Stimulated activated CD4-positive, alpha-beta T cell treated with anti-CD3 and anti-CD28 coated beads, Interleukin-4, amount 100 ng/mL, for 48 hours (primary cell): Measurements from ENCODE around the gene COIL.

Experiments used
- DNase-seq, 2 donors: peaks; one replicate each; pipeline ENCODE4 v3.0.0-alpha.2; 2020; ENCODE audit warnings: low read depth in 2 of 2

The COIL gene

GRCh38 chr17:56909742-56910508 is 50.9 kb downstream of the COIL start:
- no peak for DNase-seq

GRCh38 chr17:56908001-56908542 is 52.8 kb downstream of the COIL start:
- DNase-seq = no peak

DNA sequence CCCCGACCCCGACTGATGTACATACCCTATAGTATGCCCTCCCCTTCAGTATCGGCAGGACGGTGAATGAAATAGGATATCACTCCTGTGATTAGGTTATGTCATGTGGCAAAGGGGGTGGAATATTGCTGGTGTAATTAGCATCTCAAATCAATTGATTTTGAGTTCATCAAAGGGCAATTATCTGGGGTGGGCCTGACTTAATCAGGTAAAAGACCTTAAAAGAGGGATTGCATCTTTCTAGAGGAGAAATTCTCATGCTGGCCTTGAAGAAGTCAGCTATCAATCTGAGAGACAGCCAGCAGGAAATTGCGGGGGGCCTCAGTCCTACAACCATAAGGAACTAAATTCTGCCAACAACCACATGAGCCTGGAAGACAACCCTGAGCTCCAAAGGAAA is 57.3 kb downstream of the COIL start:
- DNase-seq = no peak

- no peak for DNase-seq
Measured at GRCh38 chr17:56902348-56902747, 58.5 kb downstream of the COIL start.

GRCh38 chr17:56899403-56899802 is 61.4 kb downstream of the COIL start:
- no peak for DNase-seq

DNA sequence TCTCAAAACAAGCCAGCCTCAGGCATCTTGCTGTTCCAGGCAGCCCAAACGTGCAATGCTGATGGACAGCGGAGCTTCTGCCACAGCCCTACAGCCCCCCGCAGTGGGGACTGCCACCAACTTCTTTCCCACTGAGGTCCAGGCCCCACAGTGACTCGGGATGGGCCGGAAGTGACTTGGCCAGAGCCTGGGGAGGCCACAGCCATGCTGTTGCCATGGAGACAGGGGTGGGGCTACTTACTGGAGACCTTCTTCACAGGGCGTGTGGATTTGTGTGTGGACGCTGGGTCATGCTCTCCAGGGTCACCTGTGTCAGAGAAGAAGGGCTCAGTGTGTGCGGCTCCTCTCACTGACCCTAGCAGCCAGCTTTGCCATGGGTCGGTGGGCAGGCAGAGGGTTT is 62.0 kb downstream of the COIL start:
- no peak for DNase-seq

DNA sequence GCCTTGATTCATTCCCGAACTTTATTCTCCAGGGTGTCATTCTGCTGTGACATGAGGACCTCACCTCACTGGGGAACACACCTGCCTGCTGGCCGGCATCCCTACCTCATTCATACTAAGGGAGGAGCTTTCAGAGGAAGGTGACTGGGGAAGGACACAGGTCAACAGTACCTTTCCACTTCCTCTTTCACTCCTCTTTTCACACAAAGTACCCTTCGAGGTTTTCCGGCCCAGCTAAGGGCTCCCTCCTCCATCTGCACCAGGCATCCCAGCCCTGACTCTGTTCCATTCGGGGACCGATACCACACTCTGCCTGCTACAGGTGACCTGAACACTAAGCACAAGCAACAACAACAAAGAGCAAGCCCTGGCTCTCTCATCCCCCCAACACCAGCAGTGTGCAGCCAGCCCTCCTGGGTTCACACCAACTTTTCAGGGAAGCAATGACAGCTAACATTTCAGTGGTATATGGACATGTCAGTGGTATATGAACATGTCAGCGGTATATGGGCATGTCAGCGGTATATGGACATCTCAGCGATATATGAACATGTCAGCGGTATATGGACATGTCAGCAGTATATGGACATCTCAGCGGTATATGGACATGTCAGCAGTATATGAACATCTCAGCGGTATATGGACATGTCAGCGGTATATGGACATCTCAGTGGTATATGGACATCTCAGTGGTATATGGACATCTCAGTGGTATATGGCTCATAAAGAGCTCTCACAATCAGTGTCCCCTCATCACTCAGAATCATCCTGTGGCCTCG is 63.0 kb downstream of the COIL start:
- no peak for DNase-seq

GRCh38 chr17:56896968-56897359 is 63.9 kb downstream of the COIL start:
- DNase-seq = no peak

GRCh38 chr17:56896217-56896967 is 64.5 kb downstream of the COIL start:
- no peak for DNase-seq

- no peak for DNase-seq
Measured at GRCh38 chr17:56894859-56895455, 65.9 kb downstream of the COIL start.

DNA sequence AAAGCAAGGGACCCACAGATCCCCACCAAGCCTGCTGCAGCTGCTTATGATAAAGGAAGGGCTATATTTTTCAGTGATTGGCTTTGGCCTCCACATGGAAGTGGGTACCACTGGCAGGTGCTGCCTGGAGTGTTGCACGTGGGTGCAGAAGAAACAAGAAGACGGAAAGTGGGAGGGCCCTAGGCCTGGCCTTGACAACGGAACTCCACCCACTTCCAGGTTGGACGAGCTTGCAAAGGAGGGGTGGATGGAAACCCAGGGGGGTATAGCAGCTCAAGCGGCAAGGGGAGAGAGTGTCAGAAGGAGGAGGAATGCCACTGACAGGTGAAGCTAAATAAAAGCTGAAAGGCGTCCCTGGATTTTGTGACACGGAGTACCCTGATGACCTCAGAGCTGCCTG is 67.3 kb downstream of the COIL start:
- DNase-seq = no peak

DNA sequence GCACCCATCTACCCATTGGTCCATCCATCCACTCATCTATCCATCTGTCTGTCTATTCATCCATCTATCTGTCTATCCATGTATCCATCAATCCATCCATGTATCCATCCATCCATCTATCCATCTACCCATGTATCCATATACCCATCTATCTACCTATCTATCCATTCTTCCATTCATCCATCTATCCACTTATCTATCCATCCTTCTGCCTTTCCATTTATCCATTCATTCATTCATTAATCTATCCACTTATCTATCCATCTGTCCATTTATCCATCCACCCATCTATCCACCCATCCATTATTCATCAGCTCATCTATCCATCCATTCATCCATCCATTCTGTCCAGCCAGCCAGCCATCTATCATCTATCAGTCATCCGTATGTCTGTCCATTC is 68.5 kb downstream of the COIL start:
- no peak for DNase-seq

GRCh38 chr17:56891751-56892150 is 69.1 kb downstream of the COIL start:
- DNase-seq = peak; percentile 37 to 59

DNA sequence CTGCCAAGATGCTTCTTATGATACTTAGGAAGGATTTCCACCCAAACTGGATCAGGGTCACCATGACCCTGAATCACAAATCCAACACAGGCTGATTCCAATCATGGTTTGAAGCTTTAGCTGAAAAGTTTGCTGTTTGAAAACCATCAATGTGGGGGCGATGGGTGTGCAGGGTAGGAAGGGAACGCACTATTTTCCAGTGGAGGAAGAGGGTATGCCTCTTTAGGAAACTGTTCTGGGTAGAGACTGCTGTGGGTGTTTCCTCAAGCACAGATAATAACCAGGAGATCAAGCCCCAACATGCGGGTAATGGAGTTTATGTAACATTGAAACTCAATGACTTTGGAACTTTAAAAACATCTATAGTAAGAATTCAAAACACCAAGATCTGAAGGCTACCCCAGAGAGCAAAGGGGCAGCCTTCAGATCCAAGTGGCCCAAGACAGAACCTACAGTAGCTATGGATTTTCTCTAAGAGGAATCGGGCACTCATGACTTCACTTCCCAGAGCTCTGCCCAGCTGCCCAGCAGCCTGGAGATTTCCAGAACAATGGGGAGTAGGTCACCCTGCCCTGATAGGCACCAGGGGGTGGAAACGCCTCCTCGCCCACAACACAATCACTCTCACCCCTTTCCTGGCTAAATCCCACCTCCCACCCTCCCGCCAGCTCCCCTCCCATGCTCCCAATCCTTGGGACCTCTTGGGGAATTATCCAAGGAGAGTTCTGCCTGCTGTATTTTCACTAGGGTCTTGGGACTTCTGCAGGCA is 69.8 kb downstream of the COIL start:
- DNase-seq = no peak

GRCh38 chr17:56890390-56890789 is 70.5 kb downstream of the COIL start:
- DNase-seq = no peak
